HepG2 (cell line): ENCODE data around the gene RPL5. TPM values are rescaled to one million over a fixed set of nuclear protein-coding genes. Genes with fewer than 3 reads are reported as not detected.

Source experiments
- ATAC-seq: fragments of 200-7000 bp; cut with Tn5 transposase; 3 replicates; pipeline ENCODE4 v1.9.1; 2020; ENCODE audit warnings: mild to moderate bottlenecking, moderate library complexity
- BruUV-seq: library from RNA; stranded (reverse); fragments of 400-500 nt; replicated peaks from 2 replicates; lab custom pipeline; 2021; lab: Mats Ljungman, UMichigan
- CTCF ChIA-PET: fragments of 300-600 bp; formaldehyde crosslinking; extraction: SDS; loops from one replicate; lab custom pipeline; 2021; ENCODE audit warnings: low total read pairs, inconsistent platforms, low intra/inter-chr PET ratio; lab: Yijun Ruan, JAX
- POLR2A ChIA-PET: fragments of 350-600 bp; sonication (Branson Sonifier 250); formaldehyde crosslinking; loops from one replicate; lab custom pipeline; 2020; ENCODE audit warnings: antibody characterized with exemption, inconsistent platforms; lab: Yijun Ruan, JAX
- DNase-seq: peaks from one replicate; pipeline ENCODE4 v3.0.0-alpha.2; 2015; ENCODE audit warnings: low spot score
- FAIRE-seq: peaks from 3 replicates; lab custom pipeline; 2011; peaks lifted over from hg19 to GRCh38; lab: Jason Lieb, UNC
- H2AFZ ChIP-seq: one replicate; pipeline ENCODE4 v1.6.1; 2011; ENCODE audit warnings: low read length, inconsistent platforms
- H3K27ac ChIP-seq: fragments of 300-600 bp; 3 replicates; pipeline ENCODE4 v1.8.0; 2011; ENCODE audit warnings: mixed run types, mild to moderate bottlenecking, mixed read lengths, low read length, inconsistent platforms; ENCODE audit not compliant: insufficient read depth; ENCODE audit errors: extremely low read length
- H3K27me3 ChIP-seq, 2 experiments: fragments of 200-600 bp in 1 of 2; 2 replicates in 1 of 2; 3 replicates in 1 of 2; pipeline versions ENCODE4 v1.6.0 to v1.8.0; 2011; ENCODE audit warnings: low read length in 2 of 2, mild to moderate bottlenecking in 2 of 2, moderate library complexity in 2 of 2, inconsistent platforms in 1 of 2; ENCODE audit not compliant: insufficient read depth in 2 of 2, control insufficient read depth in 1 of 2
- H3K36me3 ChIP-seq, 2 experiments: fragments of 200-600 bp in 1 of 2; replicated peaks in 1 of 2; 2 replicates in 1 of 2; 3 replicates in 1 of 2; pipeline versions ENCODE4 v1.5.1 to v1.8.0; 2011; ENCODE audit warnings: low read length in 2 of 2, inconsistent platforms in 1 of 2; ENCODE audit not compliant: insufficient read depth in 2 of 2, control insufficient read depth in 1 of 2
- H3K4me1 ChIP-seq: 2 replicates; pipeline ENCODE4 v1.5.1; 2012; ENCODE audit warnings: low read length, inconsistent platforms; ENCODE audit not compliant: insufficient read depth
- H3K4me2 ChIP-seq: 2 replicates; pipeline ENCODE4 v1.6.0; 2011; ENCODE audit warnings: low read depth, low read length, inconsistent platforms
- H3K4me3 ChIP-seq, 3 experiments: fragments of 200-600 bp in 1 of 3; sonication (generic), shearing (Covaris generic) in 1 of 3; replicated peaks in 1 of 3; 2 replicates each; pipeline ENCODE4 v1.5.1; 2011 to 2016; ENCODE audit warnings: low read length in 3 of 3, inconsistent platforms in 2 of 3, low read depth in 2 of 3, mild to moderate bottlenecking in 2 of 3, control low read depth in 1 of 3, mixed read lengths in 1 of 3; ENCODE audit not compliant: insufficient read depth in 1 of 3
- H3K79me2 ChIP-seq: one replicate; pipeline ENCODE4 v1.6.1; 2011; ENCODE audit warnings: low read length, inconsistent platforms; ENCODE audit not compliant: insufficient read depth
- H3K9ac ChIP-seq: 2 replicates; pipeline ENCODE4 v1.6.0; 2011; ENCODE audit warnings: mild to moderate bottlenecking, low read depth, low read length, inconsistent platforms; ENCODE audit not compliant: insufficient read depth
- H3K9me3 ChIP-seq: 2 replicates; pipeline ENCODE4 v1.5.1; 2012; ENCODE audit warnings: mild to moderate bottlenecking, low read length
- H4K20me1 ChIP-seq: 2 replicates; pipeline ENCODE4 v1.6.0; 2011; ENCODE audit warnings: inconsistent platforms, mild to moderate bottlenecking, low read length, moderate library complexity; ENCODE audit not compliant: insufficient read depth
- LCORL ChIP-seq, 2 experiments: fragments of 450-650 bp in 1 of 2; sonication (generic) in 1 of 2; formaldehyde crosslinking in 1 of 2; IDR thresholded peaks; 2 replicates each; pipeline versions ENCODE4 v1.5.0 to v1.6.1; 2017 to 2020; ENCODE audit warnings: antibody characterized with exemption in 1 of 2, missing genetic modification reagents in 1 of 2
- MAFF ChIP-seq: IDR thresholded peaks from 2 replicates; pipeline ENCODE4 v1.6.1; 2011; ENCODE audit warnings: low read depth, low read length, improper control_type of control experiment
- MAFK ChIP-seq, 2 experiments: IDR thresholded peaks in 1 of 2; conservative IDR thresholded peaks in 1 of 2; 2 replicates each; pipeline ENCODE4 v1.6.1; 2011; ENCODE audit warnings: improper control_type of control experiment in 2 of 2, low read length in 2 of 2
- WGBS: methylation state at CpG from one replicate; pipeline ENCODE4 v1.1.6; 2017; ENCODE audit warnings: low lambda C conversion rate; 5-methylcytosine and 5-hydroxymethylcytosine counted together
- in situ Hi-C: cut with HindIII; loops from 2 replicates; pipeline ENCODE4 v1.10.0; 2017; ENCODE audit warnings: low pct_unique_long_range_greater_than_20kb; ENCODE audit not compliant: extremely low pct_ligation_motif_present
- intact Hi-C: fragments of 100-400 bp; cut with micrococcal nuclease; formaldehyde crosslinking; loops from one replicate; pipeline ENCODE4 v1.10.0; 2022; ENCODE audit not compliant: unreplicated experiment
- polyA plus RNA-seq, 8 experiments: library from polyadenylated mRNA; depleted of rRNA in 3 of 8; stranded (reverse) in 7 of 8; unstranded in 1 of 8; fragments of >200 nt; fragmentation: Illumina TruSeq in 4 of 8; extraction: Trizol in 4 of 8; gene quantifications; 2 replicates each; pipeline versions ENCODE4 v1.2.1 to v1.2.3, GENCODE V29; 2011 to 2016; ENCODE audit warnings: low read depth in 4 of 8, missing spikeins in 1 of 8, mixed read lengths in 1 of 8; ENCODE audit not compliant: insufficient read depth in 1 of 8
- total RNA-seq, 5 experiments: library from RNA; depleted of rRNA; stranded (reverse); fragments of >200 nt; fragmentation: Illumina TruSeq; extraction: Trizol; gene quantifications; 2 replicates each; pipeline ENCODE4 v1.2.3, GENCODE V29; 2016; ENCODE audit warnings: low read depth in 1 of 5
- TF ChIP-seq, protein P1 (sequence below): sonication (generic); formaldehyde crosslinking; conservative IDR thresholded peaks from 2 replicates; pipeline ENCODE4 v1.4.0; 2020; ENCODE audit warnings: missing genetic modification reagents
- TF ChIP-seq, protein P2 (sequence below): sonication (generic); formaldehyde crosslinking; IDR thresholded peaks from 2 replicates; pipeline ENCODE4 v1.5.0; 2020; ENCODE audit warnings: mild to moderate bottlenecking, missing genetic modification reagents

Gene RPL5
- total and polyA plus RNA-seq, 2 of the 13 experiments (the other 11 are each of a cell fraction or from before 2014, with no cell fraction given), result 2,304 to 2,520 TPM

DNA sequence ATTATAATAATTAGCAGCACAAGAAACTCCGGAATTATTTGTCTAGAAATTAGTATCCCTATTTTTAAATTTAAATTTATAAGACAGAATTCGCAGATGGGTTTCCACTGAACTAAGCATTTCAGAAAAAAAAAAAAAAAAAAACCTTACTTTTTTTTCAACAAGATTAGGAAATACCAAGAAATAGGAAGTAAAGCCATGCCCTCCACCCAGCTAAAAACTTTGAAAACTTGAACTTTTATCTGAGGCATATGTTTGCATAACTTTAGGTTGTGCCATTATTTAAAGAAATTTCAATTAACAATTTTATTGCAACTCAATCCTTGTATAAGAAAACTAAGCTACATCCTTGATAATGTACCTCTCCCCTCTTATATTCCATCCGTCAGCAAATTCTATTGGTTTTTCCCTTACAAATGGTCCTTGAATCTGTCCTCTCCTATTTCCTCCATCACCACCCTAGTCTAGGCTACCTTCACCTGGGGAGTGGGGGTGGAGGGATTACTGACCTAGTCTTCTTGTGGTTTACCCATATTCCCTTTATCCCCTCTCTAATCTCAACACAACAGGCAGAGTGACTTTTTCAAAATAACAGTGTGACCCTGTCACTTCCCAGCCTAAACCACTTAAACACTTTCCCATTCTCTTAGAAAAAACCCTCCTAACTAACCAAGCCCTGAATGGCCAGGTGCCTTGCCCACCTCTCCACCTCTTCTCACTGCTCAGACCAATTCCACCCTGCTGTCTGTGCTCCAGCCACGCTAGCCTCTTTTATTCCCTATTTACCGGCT is 45.5 kb upstream of the RPL5 start:
- 63% methylated on average over 5 of the region's 5 CpGs for WGBS
- Histone ChIP-seq H3K9ac (no peak overlapping the region), H3K36me3 (no peaks in the 10 kb centered on the region; a peak in 1 of 5 replicates), H3K27me3 (peaks cover 0 to 1% of the 10 kb centered on the region in 2 experiments; a peak in 2 of 5 replicates), H2AFZ (no peak overlapping the region), H4K20me1 (0 out of 2 replicates have a peak, but pooled peaks cover 6% of the 10 kb centered on the region), H3K4me3 (no peak overlapping the region), H3K9me3 (no peaks in the 10 kb centered on the region), H3K79me2 (peaks cover 23% of the 10 kb centered on the region), H3K27ac (no peak overlapping the region), H3K4me2 (no peak overlapping the region), H3K4me1 (peaks cover 31% of the 10 kb centered on the region)
- intact Hi-C loops (no loop called here), in situ Hi-C loops (no loop called here)
- no TSS peak for BruUV-seq
- FAIRE-seq (no peak), DNase-seq (no peak), ATAC-seq (no peak)
- POLR2A ChIA-PET, result no interaction called here
- TF ChIP-seq, protein P1, sequence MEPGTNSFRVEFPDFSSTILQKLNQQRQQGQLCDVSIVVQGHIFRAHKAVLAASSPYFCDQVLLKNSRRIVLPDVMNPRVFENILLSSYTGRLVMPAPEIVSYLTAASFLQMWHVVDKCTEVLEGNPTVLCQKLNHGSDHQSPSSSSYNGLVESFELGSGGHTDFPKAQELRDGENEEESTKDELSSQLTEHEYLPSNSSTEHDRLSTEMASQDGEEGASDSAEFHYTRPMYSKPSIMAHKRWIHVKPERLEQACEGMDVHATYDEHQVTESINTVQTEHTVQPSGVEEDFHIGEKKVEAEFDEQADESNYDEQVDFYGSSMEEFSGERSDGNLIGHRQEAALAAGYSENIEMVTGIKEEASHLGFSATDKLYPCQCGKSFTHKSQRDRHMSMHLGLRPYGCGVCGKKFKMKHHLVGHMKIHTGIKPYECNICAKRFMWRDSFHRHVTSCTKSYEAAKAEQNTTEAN (CRISPR knock-in tag), result no peak
- TF ChIP-seq MAFK (conservative IDR thresholded peaks at IDR 0.05 in 1 of 2, IDR thresholded peaks at IDR 0.05 in 1 of 2; ENCODE audit: low read length in 2 of 2) (peak; percentile 70 to 80), MAFF (peak; percentile 60)
- CTCF ChIA-PET, result no interaction called here

DNA sequence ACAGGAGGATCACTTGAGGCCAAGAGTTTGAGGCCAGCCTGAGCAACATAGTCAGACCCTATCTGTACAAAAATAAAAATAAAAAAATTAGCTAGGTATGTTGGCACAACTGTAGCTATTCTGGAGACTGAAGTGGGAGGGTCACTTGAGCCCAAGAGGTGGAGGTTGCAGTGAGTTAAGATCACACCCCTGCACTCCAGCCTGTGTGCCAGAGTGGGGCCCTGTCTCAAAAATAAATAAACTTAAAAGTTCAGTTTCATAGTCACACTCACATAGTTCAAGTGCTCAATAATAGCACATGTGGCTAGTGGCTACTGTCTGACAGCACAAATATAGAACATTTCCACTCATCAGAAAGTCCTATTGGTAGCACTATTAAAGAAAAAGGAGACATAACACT is 41.8 kb upstream of the RPL5 start:
- H3K27me3 ChIP-seq, result peaks cover 0 to 1% of the 10 kb centered on the region in 2 experiments; a peak in 2 of 5 replicates
- H4K20me1 ChIP-seq, result no peaks in the 10 kb centered on the region
- no peak overlapping the region for H3K27ac ChIP-seq
- intact Hi-C loops (no loop called here), in situ Hi-C loops (no loop called here)
- no peaks in the 10 kb centered on the region for H3K36me3 ChIP-seq
- no peak overlapping the region for H3K4me2 ChIP-seq
- BruUV-seq, result no TSS peak
- H3K9me3 ChIP-seq, result no peaks in the 10 kb centered on the region
- no peak overlapping the region for H3K4me3 ChIP-seq
- FAIRE-seq, result no peak
- no peaks in the 10 kb centered on the region for H3K79me2 ChIP-seq
- ChIA-PET POLR2A (no interaction called here), CTCF (no interaction called here)
- H2AFZ ChIP-seq, result no peak overlapping the region
- ATAC-seq, result no peak
- peaks cover 26% of the 10 kb centered on the region for H3K4me1 ChIP-seq
- TF ChIP-seq, protein P2, sequence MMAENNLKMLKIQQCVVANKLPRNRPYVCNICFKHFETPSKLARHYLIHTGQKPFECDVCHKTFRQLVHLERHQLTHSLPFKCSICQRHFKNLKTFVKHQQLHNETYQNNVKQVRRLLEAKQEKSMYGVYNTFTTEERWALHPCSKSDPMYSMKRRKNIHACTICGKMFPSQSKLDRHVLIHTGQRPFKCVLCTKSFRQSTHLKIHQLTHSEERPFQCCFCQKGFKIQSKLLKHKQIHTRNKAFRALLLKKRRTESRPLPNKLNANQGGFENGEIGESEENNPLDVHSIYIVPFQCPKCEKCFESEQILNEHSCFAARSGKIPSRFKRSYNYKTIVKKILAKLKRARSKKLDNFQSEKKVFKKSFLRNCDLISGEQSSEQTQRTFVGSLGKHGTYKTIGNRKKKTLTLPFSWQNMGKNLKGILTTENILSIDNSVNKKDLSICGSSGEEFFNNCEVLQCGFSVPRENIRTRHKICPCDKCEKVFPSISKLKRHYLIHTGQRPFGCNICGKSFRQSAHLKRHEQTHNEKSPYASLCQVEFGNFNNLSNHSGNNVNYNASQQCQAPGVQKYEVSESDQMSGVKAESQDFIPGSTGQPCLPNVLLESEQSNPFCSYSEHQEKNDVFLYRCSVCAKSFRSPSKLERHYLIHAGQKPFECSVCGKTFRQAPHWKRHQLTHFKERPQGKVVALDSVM (CRISPR knock-in tag), result 0 out of 2 replicates have a peak, but pooled peaks have one; percentile 13
- no peak for TF ChIP-seq LCORL (IDR thresholded peaks at IDR 0.05)
- no peak for TF ChIP-seq LCORL (CRISPR knock-in tag; IDR thresholded peaks at IDR 0.05)
- H3K9ac ChIP-seq, result no peak overlapping the region
- DNase-seq, result no peak
